Memory B cell (primary cell): ENCODE measurements around the gene TUBA1C.
A peak's percentile ranks its signal among the peaks of the same experiment; 100 is the strongest.

Source experiments
- ATAC-seq: fragments of 150-1000 bp; cut with Tn5 transposase; 2 replicates; pipeline ENCODE4 v1.10.0; 2021; ENCODE audit warnings: low read depth, mild to moderate bottlenecking, moderate library complexity
- DNase-seq, 2 donors: peaks; one replicate each; pipeline ENCODE4 v3.0.0; 2022; ENCODE audit warnings: low spot score in 2 of 2
- H3K27ac Mint-ChIP-seq: one replicate; pipeline ENCODE4 v1.8.0; 2022; ENCODE audit warnings: mild to moderate bottlenecking, moderate library complexity, mixed read lengths
- H3K27me3 Mint-ChIP-seq: one replicate; pipeline ENCODE4 v1.8.0; 2022; ENCODE audit warnings: mixed read lengths
- H3K36me3 Mint-ChIP-seq: one replicate; pipeline ENCODE4 v1.8.0; 2022; ENCODE audit warnings: mild to moderate bottlenecking, mixed read lengths
- H3K4me1 Mint-ChIP-seq: one replicate; pipeline ENCODE4 v1.8.0; 2022; ENCODE audit warnings: mixed read lengths
- H3K4me3 Mint-ChIP-seq: one replicate; pipeline ENCODE4 v1.8.0; 2022; ENCODE audit warnings: mild to moderate bottlenecking, moderate library complexity, mixed read lengths
- H3K9me3 Mint-ChIP-seq: one replicate; pipeline ENCODE4 v1.8.0; 2022; ENCODE audit warnings: mixed read lengths

TUBA1C gene

GRCh38 chr12:49264873-49265792 is at the start of gene TUBA1C:
Gene TUBA1C (plus strand): TSS chr12:49265082. CDS start chr12:49265182, 100 bp downstream.
- ATAC-seq (peak; percentile 91), DNase-seq (peak; percentile 86 to 89)
- Mint-ChIP-seq H3K27me3 (no peaks in the 10 kb centered on the region), H3K36me3 (peaks cover 7% of the 10 kb centered on the region), H3K4me3 (peak within 1 kb of the TSS; percentile 95), H3K27ac (peak within 1 kb of the TSS; percentile 76), H3K4me1 (peaks cover 11% of the 10 kb centered on the region), H3K9me3 (no peaks in the 10 kb centered on the region)

- Mint-ChIP-seq H3K9me3 (no peaks in the 10 kb centered on the region), H3K4me3 (no peak overlapping the region), H3K36me3 (no peaks in the 10 kb centered on the region), H3K27me3 (peaks cover 6% of the 10 kb centered on the region), H3K4me1 (peaks cover 5% of the 10 kb centered on the region), H3K27ac (no peak overlapping the region)
- ATAC-seq, result no peak
- DNase-seq, result no peak
Observed at GRCh38 chr12:49219417-49220026, 45.4 kb upstream of the TUBA1C start.

GRCh38 chr12:49220972-49221371 is 43.9 kb upstream of the TUBA1C start:
- H3K4me1 Mint-ChIP-seq, result peaks cover 5% of the 10 kb centered on the region
- H3K27ac Mint-ChIP-seq, result no peak overlapping the region
- peaks cover 1% of the 10 kb centered on the region for H3K27me3 Mint-ChIP-seq
- DNase-seq (no peak), ATAC-seq (no peak)
- no peaks in the 10 kb centered on the region for H3K36me3 Mint-ChIP-seq
- no peak overlapping the region for H3K4me3 Mint-ChIP-seq
- no peaks in the 10 kb centered on the region for H3K9me3 Mint-ChIP-seq

GRCh38 chr12:49223122-49223521 is 41.8 kb upstream of the TUBA1C start:
- Mint-ChIP-seq H3K27ac (no peak overlapping the region), H3K4me1 (peaks cover 5% of the 10 kb centered on the region), H3K9me3 (no peaks in the 10 kb centered on the region), H3K36me3 (no peaks in the 10 kb centered on the region), H3K27me3 (no peaks in the 10 kb centered on the region), H3K4me3 (no peak overlapping the region)
- no peak for ATAC-seq
- DNase-seq, result no peak

GRCh38 chr12:49223590-49224369 is 41.1 kb upstream of the TUBA1C start:
- H3K9me3 Mint-ChIP-seq, result no peaks in the 10 kb centered on the region
- no peaks in the 10 kb centered on the region for H3K27me3 Mint-ChIP-seq
- no peak overlapping the region for H3K4me3 Mint-ChIP-seq
- DNase-seq (no peak), ATAC-seq (no peak)
- H3K36me3 Mint-ChIP-seq, result no peaks in the 10 kb centered on the region
- H3K4me1 Mint-ChIP-seq, result peaks cover 5% of the 10 kb centered on the region
- no peak overlapping the region for H3K27ac Mint-ChIP-seq

- DNase-seq, result no peak
- ATAC-seq, result no peak
- Mint-ChIP-seq H3K36me3 (no peaks in the 10 kb centered on the region), H3K9me3 (no peaks in the 10 kb centered on the region), H3K27me3 (no peaks in the 10 kb centered on the region), H3K4me1 (peaks cover 5% of the 10 kb centered on the region), H3K4me3 (no peak overlapping the region), H3K27ac (no peak overlapping the region)
Observed at GRCh38 chr12:49225576-49226166, 39.2 kb upstream of the TUBA1C start.

GRCh38 chr12:49227713-49228112 is 37.2 kb upstream of the TUBA1C start:
- Mint-ChIP-seq H3K9me3 (no peaks in the 10 kb centered on the region), H3K27ac (no peak overlapping the region), H3K27me3 (no peaks in the 10 kb centered on the region), H3K36me3 (no peaks in the 10 kb centered on the region), H3K4me1 (no peaks in the 10 kb centered on the region), H3K4me3 (no peak overlapping the region)
- DNase-seq, result no peak
- ATAC-seq, result no peak

GRCh38 chr12:49228653-49229052 is 36.2 kb upstream of the TUBA1C start:
- no peak for ATAC-seq
- Mint-ChIP-seq H3K9me3 (no peaks in the 10 kb centered on the region), H3K4me3 (no peak overlapping the region), H3K4me1 (peaks cover 2% of the 10 kb centered on the region), H3K27me3 (no peaks in the 10 kb centered on the region), H3K36me3 (no peaks in the 10 kb centered on the region), H3K27ac (no peak overlapping the region)
- no peak for DNase-seq

- DNase-seq (no peak), ATAC-seq (no peak)
- Mint-ChIP-seq H3K4me3 (no peak overlapping the region), H3K4me1 (peaks cover 7% of the 10 kb centered on the region), H3K9me3 (no peaks in the 10 kb centered on the region), H3K27me3 (no peaks in the 10 kb centered on the region), H3K27ac (no peak overlapping the region), H3K36me3 (no peaks in the 10 kb centered on the region)
Observed at GRCh38 chr12:49230176-49230804, 34.6 kb upstream of the TUBA1C start.

GRCh38 chr12:49230805-49231194 is 34.1 kb upstream of the TUBA1C start:
- H3K4me1 Mint-ChIP-seq, result peaks cover 7% of the 10 kb centered on the region
- ATAC-seq (no peak), DNase-seq (no peak)
- H3K27ac Mint-ChIP-seq, result no peak overlapping the region
- no peaks in the 10 kb centered on the region for H3K27me3 Mint-ChIP-seq
- no peak overlapping the region for H3K4me3 Mint-ChIP-seq
- no peaks in the 10 kb centered on the region for H3K36me3 Mint-ChIP-seq
- no peaks in the 10 kb centered on the region for H3K9me3 Mint-ChIP-seq

- Mint-ChIP-seq H3K27me3 (no peaks in the 10 kb centered on the region), H3K9me3 (no peaks in the 10 kb centered on the region), H3K4me3 (no peak overlapping the region), H3K27ac (no peak overlapping the region), H3K36me3 (no peaks in the 10 kb centered on the region), H3K4me1 (peaks cover 7% of the 10 kb centered on the region)
- DNase-seq, result no peak
- ATAC-seq, result no peak
Observed at GRCh38 chr12:49231878-49232655, 32.8 kb upstream of the TUBA1C start.

GRCh38 chr12:49232940-49233841 is 31.7 kb upstream of the TUBA1C start:
- H3K4me1 Mint-ChIP-seq, result peaks cover 7% of the 10 kb centered on the region
- H3K27me3 Mint-ChIP-seq, result no peaks in the 10 kb centered on the region
- no peak for ATAC-seq
- no peaks in the 10 kb centered on the region for H3K9me3 Mint-ChIP-seq
- H3K4me3 Mint-ChIP-seq, result peak overlapping the region; percentile 86
- DNase-seq, result no peak
- no peaks in the 10 kb centered on the region for H3K36me3 Mint-ChIP-seq
- H3K27ac Mint-ChIP-seq, result peak overlapping the region; percentile 91
